H1 (cell line): ENCODE data around the gene ADPRS. TPM values are rescaled to one million over a fixed set of nuclear protein-coding genes. Genes with fewer than 3 reads are reported as not detected.

Experiments
- BRCA1 ChIP-seq: IDR thresholded peaks from 2 replicates; pipeline ENCODE4 v1.6.1; 2012; ENCODE audit warnings: low read depth, low read length, improper control_type of control experiment
- EZH2 ChIP-seq: fragments of 200-600 bp; sonication (generic); IDR thresholded peaks from 2 replicates; pipeline ENCODE4 v1.7.1; 2012; ENCODE audit warnings: low read depth, mild to moderate bottlenecking, moderate library complexity, low read length, inconsistent platforms; ENCODE audit not compliant: severe bottlenecking
- GTF2F1 ChIP-seq: IDR thresholded peaks from 2 replicates; pipeline ENCODE4 v1.6.1; 2012; ENCODE audit warnings: low read depth, low read length, improper control_type of control experiment, borderline replicate concordance
- KDM1A ChIP-seq: fragments of 200-600, 300-600 bp; sonication (generic); IDR thresholded peaks from 2 replicates; pipeline ENCODE4 v1.7.1; 2016; ENCODE audit warnings: mild to moderate bottlenecking, low read length, borderline replicate concordance
- PHF8 ChIP-seq: fragments of 200-600 bp; sonication (generic); conservative IDR thresholded peaks from 2 replicates; pipeline ENCODE4 v1.7.1; 2012; ENCODE audit warnings: low read depth, mild to moderate bottlenecking, inconsistent platforms, low read length, moderate library complexity
- RFX5 ChIP-seq: IDR thresholded peaks from 2 replicates; pipeline ENCODE4 v1.6.1; 2011; ENCODE audit warnings: low read depth, low read length, improper control_type of control experiment, borderline replicate concordance
- SAP30 ChIP-seq: fragments of 300-600 bp; sonication (generic); IDR thresholded peaks from 2 replicates; pipeline ENCODE4 v1.7.1; 2012; ENCODE audit warnings: low read length, moderate library complexity, mild to moderate bottlenecking, inconsistent platforms; ENCODE audit not compliant: insufficient read depth, insufficient replicate concordance
- polyA plus RNA-seq, 7 experiments: library from polyadenylated mRNA; depleted of rRNA in 3 of 7; stranded (reverse) in 5 of 7; unstranded in 2 of 7; fragments of >200 nt in 5 of 7; fragments of 200-250 nt in 2 of 7; gene quantifications; 1 replicate in 5 of 7; 2 replicates in 1 of 7; 4 replicates in 1 of 7; pipeline versions ENCODE4 v1.2.1 to v1.2.3, GENCODE V29; 2011 to 2013; ENCODE audit warnings: missing spikeins in 2 of 7, mixed read lengths in 2 of 7
- total RNA-seq: library from RNA; stranded (reverse); fragmentation: NEBNext Ultra II Directional; extraction: Animal tissue kit (Norgen Biotek cat#: 25700); gene quantifications from 2 replicates; pipeline ENCODE4 v1.2.1, GENCODE V29; 2021

The ADPRS gene
- total and polyA plus RNA-seq, 2 of the 8 experiments (the other 6 are each of a cell fraction or from before 2014, with no cell fraction given): 22.9 to 38.1 TPM

DNA sequence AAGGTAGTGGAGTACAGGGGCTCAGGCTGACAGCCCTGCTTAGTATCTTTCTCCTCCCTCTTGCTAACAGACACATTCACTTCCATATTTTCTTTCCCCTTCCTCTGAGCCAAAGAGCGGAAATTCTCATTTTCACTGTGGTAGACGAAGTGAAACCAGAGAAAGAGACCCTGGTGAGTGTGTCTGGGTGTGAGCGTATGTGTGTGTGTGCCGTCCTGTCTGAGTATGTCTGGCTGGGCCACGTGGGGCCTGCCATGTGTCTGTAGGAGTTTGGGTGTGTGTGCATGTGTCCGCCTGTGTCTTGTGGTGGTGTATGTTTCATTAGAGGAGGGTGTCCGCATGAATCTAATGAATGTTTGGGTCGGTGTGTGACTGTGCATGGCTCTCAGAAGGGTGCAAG is 34.7 kb downstream of the ADPRS start (continued):
- TF ChIP-seq KDM1A (no peak), RFX5 (no peak), PHF8 (no peak), BRCA1 (no peak), SAP30 (no peak), EZH2 (no peak), GTF2F1 (no peak)
- TF ChIP-seq, all 59 proteins: peak for 0
